ENCODE measurements around the gene DOC2B.
"Not testable (repeated sequence)": the region's sequence is repeated elsewhere in the genome, so short reads cannot be mapped to it uniquely, and the experiment has no call there.

DOC2B gene

DNA sequence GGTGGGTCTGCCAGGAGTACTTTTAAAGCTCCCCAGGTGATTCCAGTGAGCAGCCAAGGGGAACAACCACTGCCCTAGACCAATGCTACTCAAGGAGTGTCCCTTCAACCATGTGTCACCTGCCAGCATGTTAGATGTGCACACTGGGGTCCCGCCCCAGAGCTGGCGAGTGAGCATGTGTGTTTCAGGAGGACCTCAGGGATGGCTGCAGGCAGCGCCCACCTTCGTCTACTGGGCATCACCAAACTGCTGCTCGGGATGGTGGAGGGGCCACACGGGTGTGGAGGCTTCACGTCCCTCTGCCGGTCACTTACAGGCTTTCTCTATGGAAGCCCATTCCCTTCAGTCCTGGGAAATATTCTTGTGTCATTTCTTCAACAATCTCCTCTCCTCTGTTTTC is 29.0 kb upstream of the DOC2B start:
- DNase-seq (ENCODE audit: low spot score) = no peak

DNA sequence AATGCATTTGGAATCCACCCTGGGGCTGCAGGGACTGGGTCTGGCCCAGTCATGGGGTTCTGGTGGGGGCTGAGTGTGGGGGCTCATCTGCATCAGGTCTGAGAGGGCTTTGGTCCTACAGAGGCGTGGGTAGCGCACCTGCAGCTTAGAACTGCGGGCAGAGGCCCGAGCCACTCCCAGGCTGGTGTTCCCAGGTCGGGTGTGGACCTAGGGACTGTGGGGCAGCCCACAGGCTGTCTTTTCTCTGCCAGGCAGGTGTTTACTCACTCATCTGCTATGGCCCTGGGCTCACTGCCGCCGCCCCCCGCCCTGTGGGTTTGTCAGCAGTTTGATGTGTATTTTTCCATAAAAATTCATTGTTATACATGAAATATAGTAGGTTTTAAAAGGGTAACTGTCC is 27.0 kb upstream of the DOC2B start:
- DNase-seq (ENCODE audit: low spot score) = no peak

DNA sequence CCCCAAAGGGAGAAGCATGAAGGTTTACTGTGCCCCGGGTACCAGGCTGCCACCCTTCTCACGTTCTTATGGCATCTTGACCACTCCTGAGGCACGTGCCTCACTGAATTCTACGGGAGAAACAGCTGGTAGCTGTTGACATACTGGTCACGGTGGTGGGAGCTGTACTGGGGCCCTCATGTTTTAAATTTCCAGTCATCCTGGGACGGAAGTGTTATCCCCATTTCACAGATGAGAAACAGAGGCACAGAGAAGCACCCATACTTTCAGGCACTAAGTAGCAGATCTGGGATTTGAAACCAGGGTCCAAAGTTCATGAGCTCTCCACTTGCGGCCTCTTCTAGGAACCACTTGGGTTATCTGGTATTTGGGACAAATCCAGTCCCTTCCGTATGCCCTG is 26.3 kb upstream of the DOC2B start:
- DNase-seq (ENCODE audit: low spot score) = no peak

DNA sequence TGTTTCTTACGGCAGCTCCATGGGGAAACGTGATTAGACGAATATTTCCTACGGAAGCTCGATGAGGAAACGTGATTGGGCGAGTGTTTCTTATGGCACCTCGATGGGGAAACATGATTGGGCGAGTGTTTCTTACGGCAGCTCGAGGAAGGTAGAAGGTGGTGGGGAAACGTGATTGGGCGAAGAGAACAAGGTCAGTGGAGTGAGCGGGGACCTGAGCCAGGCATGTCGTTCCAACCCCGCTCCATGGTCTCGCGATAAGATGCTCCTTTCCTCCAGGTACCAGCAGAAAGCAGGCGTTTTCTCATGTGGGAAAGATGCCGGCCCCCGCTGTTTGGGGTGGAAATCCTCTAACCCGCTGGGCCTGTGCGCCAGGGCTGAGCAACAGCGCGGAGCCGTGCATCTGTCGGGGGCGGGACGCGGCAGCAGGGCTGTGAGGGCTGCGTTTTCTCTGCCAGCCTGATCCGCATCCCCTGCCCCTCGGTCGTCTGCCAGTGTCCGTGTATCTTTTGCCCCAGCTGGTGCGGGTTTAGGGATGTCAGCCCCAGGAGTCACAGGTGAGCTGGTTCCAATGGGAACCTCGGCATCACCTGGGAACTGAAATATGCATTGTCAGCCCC is 25.6 kb upstream of the DOC2B start:
- no peak for DNase-seq (ENCODE audit: low spot score)

DNA sequence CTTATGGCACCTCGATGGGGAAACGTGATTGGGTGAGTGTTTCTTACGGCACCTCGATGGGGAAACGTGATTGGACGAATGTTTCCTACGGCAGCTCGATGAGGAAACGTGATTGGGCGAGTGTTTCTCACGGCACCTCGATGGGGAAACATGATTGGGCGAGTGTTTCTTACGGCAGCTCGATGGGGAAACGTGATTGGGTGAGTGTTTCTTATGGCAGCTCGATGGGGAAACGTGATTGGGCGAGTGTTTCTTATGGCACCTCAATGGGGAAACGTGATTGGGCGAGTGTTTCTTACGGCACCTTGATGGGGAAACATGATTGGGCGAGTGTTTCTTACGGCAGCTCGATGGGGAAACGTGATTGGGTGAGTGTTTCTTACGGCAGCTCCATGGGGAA is 25.0 kb upstream of the DOC2B start:
- not testable (repeated sequence) for DNase-seq (ENCODE audit: low spot score)

DNA sequence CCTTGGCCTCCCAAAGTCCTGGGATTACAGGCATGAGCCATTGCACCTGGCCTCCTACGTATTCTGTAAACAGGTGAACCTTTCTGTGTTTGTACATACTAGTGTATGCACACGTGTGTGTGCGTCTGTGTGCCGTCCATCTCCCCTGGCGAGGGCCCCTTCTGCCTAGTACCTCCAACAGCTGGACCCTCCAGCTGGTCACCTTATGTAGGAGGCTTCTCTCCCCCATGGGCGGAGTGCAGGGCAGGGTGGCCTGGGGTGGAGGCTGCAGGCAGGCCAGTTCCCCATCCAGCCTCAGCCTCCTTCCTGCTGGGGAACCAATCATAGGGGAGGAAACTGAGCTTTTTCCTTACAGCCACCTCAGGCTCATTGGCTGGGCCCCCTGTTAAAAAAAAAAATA is 24.4 kb upstream of the DOC2B start:
- DNase-seq (ENCODE audit: low spot score) = no peak

DNA sequence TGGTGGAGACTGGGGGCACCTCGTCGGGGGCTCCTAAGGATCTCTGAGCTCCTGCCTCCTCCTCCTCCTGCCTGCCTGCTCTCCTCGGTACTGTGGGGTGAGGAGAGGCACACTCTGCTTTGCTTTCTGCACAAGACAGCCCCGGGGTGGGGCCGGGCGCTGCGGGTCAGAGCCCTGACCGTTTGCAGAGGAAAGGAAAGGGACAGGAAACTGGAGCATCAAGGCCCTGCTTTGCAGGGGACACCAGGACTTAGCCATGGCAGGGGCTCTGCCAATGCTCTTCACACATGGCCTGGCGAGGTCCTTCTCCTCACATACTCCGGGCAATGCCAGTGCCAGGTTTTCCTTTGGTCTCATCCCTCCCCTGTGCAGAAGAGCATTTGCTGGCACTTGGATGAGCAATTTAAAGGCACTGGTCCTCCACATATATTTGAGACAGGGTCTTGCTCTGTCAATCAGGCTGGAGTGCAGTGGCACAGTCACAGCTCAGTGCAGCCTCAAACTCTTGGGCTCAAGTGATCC is 23.8 kb upstream of the DOC2B start:
- DNase-seq (ENCODE audit: low spot score) = no peak

DNA sequence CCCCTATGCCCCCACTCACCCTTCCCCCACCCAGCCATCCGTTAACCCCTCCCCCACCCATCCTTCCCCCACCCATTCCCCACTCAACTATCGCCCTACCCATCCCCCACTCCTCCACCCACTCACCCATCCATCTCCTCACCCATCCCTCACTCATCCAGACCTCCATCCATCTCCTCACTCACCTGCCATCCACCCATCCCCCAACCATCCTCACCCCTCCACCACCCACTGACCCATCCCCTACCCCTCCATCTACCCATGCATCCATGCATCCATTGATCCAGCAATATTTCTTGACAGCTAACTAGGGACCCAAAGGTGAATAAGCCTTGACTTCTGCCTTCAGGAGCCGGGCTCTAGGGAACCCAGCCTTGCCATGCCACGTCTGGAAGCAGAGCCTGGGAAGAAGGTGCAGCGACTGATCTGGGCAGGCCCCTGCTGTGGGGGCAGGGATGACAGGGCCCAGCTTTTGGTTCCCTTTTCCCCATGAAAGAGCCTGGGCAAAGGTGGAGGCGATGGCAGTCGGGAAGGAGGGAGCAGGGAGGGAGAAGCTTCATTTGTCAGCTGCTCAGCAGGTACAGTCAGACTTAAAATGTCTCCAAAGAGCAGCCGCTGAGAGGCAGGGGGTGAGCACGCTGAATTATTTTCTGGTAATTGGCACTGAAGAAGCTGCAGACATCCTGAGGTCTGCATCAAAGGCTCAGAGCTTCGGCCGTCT is 23.1 kb upstream of the DOC2B start:
- DNase-seq (ENCODE audit: low spot score) = no peak

DNA sequence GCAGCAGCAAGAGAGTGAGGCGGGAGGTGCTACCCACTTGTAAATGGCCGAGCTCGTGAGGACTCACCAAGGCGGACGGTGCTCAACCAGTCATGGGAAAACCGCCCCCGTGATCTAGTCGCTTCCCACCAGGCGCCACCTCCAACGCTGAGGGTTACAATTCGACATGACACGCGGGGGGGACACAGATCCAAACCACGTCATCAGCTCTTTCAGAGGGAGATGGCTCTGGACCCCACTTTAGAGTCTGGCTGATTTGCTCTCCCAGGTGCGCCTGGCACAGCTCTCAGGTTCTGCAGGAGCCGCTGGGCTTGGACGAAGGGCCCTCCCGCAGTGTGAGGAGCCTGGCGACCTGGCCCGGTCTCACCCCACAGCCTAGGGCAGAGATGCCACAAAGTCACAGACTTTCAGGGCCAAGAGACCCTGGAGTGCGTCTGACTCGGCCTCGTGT is 21.1 kb upstream of the DOC2B start:
- no peak for DNase-seq (ENCODE audit: low spot score)

DNA sequence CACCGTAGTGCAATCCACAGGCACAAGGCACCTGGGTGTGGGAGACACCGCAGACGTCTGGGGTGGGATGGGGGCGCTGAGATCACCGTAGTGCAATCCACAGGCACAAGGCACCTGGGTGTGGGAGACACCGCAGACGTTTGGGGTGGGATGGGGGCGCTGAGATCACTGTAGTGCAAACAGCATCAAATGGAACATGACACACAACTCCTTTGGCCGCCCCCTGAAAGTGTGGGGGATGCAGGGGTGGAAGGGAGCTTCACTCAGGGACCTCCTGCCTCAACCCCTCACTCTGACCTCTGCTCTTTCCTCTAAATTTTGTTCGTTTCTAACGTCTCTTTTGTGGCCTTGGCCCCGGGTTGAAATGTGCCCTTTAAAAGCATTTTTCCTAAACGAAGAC is 20.3 kb upstream of the DOC2B start:
- not testable (repeated sequence) for DNase-seq (ENCODE audit: low spot score)

DNA sequence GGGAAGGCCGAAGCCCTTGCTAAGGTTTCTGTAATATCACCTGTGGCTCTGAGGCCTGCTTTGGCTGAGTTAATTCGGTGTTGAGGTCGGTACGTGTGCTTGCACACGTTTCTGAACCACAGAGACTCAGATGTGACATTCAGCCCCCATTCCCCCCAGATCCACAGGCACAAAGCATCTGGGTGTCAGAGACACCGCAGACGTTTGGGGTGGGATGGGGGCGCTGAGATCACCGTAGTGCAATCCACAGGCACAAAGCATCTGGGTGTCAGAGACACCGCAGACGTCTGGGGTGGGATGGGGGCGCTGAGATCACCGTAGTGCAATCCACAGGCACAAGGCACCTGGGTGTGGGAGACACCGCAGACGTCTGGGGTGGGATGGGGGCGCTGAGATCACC is 19.8 kb upstream of the DOC2B start:
- DNase-seq (ENCODE audit: low spot score) = not testable (repeated sequence)

DNA sequence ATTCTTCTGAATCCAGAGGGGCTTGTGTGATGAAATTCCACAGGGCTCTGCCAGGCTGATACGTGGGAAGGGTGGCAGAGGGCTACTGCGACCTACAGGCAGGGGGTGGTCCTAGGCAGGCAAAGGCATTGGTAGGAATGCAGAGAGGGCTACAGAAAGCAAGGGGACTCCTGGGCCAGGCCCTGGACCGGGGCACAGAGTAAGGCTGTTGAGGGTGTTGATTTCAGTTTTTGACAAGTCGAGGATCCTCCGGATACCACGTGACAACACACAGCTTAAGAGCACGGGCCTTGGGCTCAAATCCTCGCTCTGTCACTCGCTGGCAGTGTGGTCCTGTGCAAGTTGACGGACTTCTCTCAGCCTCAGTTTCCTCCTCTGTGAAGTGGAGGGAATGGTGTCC is 19.1 kb upstream of the DOC2B start:
- DNase-seq (ENCODE audit: low spot score) = no peak

DNA sequence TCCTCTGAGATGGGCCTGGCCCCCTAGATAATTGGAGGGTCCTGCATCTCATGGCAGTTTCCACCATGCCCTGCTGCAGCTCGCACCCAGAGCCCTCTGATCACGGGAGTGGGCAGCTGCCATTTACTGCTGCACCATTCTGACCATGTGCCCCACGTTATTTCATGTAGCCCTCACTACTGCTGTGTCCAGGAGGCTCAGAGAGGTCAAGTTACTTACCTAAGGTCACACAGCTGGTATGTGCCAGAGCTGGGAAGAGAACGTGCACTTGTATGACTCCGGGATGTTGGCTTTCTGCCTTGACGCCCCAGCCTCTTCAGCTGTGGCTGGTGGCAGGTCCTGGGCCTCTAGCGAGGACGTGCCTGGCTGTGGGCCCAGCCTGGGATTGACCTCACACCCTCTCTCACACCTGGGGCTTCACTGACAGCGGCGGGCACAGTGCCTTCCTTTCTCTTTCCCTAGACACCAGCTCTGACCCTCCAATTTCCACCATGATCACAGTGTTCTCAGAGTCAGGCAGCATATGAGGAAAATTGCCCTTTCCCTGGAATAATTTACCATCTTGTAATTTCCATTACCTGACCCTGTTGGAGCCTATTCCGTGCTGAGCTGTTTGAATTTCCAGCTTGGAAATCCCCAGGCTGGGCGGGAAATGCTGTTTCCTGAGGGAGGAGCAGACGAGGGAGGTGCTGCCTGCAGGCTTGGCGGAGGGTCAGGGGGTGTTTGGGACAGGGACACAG is 18.5 kb upstream of the DOC2B start:
- no peak for DNase-seq (ENCODE audit: low spot score)

DNA sequence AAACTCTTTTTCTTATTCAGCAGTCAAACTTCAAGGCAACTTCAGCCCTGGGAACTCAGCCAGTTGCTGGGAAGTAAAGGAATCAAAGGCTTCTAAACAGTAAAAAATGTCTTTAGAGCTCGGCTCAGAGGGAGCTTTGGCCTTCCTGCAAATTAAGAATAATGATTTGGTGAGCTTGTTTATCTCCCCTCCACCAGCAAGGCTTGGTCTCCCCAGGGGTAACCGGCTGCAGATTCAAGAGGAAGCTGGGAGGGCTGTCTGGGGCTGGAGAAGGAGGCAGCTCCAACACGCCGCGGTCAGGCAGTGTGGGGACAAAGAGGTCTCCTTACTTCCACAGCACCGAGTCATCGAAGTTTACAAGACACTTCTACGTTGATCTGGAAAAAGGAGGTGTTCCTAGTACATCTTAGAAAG is 17.7 kb upstream of the DOC2B start:
- no peak for DNase-seq (ENCODE audit: low spot score)

DNA sequence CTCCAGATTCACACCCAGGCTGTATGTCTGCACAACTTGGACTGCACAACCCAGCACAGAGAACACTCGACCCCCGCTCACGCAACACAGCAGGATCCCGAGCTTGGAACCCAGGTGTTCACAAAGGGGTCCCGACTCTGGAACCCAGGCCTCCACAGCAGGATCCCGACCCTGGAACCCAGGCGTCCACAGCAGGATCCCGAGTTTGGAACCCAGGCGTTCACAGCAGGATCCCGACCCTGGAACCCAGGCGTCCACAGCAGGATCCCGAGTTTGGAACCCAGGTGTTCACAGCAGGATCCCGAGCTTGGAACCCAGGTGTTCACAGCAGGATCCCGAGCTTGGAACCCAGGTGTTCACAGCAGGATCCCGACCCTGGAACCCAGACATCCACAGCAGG is 16.8 kb upstream of the DOC2B start:
- DNase-seq (ENCODE audit: low spot score) = not testable (repeated sequence)

DNA sequence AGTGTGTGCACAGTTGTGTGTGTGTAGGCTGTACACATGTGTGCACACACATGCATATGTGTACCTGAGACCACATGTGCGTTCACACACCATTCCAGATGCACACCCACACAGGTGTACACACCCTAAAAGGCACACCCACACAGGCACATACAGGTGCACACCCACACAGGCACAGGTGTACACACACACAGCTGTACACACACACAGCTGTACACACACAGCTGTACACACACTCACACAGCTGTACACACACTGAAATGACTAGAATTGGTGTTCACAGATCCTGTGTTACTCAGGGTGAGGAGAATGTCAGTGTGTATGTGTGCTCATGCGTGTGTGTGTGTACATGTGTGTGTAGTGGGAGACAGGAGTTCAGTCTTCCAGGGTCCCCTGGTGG is 15.9 kb upstream of the DOC2B start:
- DNase-seq (ENCODE audit: low spot score) = no peak

DNA sequence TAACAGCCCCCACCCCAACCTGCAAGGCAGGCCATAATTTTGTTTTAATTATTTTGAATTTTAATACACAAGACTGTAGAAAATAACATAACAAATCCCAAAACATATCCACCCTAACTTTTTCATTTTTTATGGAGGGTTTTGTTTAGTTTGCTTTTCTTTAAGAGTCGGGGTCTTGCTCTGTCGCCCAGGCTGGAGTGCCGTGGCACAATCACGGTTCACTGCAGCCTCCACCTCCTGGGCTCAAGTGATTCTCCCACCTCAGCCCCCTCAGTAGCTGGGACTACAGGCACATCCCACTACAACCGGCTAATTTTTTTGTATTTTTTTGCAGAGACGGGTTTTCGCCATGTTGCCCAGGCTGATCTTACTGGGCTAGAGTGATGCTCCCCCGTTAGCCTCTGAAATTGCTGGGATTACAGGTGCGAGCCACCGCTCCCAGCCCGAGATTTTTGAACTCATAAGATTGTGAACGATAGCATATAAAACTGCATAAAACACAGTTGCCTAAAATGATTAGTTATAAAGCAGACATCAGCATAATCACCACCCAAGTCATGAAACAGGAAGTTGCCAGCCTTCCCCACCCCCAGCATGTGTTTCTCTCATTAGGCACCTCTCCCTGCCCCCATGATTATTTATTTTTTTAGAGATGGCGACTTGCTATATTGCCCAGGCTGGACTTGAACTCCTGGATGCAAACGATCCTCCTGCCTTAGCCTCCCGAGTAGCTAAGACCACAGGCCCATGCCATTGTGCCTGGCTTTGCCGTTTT is 13.6 kb upstream of the DOC2B start:
- no peak for DNase-seq (ENCODE audit: low spot score)

DNA sequence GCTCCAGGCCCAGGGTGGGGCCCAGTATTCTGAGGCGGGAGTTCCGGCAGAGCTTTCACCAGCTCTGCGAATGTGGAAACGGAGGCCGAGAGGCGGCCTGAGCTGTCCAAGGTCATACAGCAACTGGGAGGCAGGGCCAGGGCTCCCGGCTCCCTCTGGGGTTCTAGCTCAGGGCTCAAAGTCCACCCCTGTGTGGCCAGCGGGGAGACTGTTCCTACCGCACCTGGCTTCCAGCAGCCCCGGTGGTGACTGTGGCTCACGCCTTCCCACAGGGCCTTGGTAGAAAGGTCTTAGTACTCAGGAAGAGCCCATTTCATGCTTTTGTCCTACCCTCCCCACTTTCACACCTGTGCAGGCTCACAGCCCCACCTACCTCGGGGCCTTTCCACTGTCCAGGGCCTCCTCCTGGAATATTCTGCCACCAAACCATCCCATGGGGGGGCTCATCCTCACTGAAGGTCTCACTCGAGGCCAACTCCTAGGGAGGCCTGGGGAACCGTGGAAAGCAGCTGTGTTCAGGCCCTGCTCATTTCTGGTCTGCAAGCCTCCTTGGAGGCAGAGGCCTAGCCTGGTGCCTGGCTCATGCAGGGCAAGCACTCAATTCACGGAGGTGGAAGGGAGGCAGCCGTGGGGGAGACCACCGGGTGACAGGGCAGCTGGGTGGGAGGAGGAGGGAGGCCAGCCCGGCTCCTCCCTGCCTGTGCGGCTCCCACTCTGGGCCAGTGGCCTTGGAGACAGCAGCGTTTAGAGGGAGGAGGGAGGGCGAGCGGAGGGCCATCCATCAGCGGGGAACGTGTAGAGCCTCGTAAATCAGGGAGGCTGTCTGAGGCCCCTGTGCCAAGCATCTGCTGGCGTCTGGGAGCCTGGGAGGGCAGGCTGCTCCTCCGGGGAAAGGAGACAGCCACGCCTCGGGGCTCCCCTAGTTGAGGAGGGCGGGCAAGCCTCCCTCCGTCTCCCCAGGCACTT is 12.7 kb upstream of the DOC2B start:
- no peak for DNase-seq (ENCODE audit: low spot score)

DNA sequence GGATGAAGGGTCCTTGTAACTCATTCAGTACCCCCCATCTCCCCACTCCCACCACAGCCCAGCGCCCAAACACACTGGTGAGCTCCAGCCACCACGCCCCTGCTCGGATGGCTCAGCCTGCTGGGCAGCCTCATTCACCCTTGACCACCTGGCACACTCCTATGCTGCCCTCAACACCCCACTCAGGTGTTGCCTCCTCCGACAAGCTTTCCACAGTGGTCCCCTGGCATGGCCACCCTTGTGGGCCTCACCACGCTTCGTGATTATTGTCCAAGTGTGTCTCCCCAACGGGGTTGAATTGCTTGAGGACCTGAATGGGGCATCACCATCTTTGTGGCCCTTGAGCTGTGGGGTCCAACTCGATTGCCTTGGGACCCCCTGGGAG is 12.0 kb upstream of the DOC2B start:
- no peak for DNase-seq (ENCODE audit: low spot score)

DNA sequence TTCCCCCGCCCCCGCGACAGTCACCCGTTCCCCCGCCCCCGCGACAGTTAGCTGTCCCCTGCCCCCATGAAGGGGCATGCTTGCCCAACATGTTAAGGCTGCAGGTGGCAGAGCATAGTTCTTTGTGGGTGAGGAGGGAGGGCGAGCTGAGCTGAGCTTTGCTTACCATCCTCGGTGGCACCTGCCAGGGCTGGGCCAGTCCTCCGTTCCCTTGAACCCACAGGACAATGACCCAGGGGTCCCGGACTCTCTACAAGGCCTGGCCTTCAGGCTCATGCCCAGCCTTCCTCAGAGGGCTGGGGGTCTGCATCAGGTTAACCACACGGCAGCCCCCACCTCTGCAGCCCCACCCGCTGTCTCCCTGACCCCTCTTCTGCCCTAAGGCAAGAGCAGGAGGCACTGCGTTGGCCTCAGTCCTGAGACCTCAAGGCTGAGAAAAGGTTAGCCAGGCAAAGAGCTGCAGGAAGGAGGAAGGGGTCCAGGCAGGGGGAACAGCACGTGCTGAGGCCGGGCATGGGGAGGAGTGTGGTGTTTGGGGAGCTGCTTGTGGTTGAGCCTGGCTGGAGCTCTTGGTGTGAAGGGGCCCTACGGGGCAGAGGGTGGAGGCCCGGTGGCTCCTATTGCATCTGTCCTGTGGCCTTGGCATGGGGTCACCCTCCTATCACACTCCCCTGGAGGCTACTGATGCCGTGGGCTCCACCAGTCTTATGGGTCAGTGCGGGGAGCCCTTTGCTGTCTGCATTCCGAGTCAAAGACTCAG is 11.4 kb upstream of the DOC2B start:
- DNase-seq (ENCODE audit: low spot score) = no peak

Data from activated CD4-positive, alpha-beta T cell treated with anti-CD3 and anti-CD28 coated beads, Interleukin-2, Interleukin-4, amounts not matched to agents 100 ng/mL and 50 ng/mL, durations not matched to agents 16 hours and 8 hours (primary cell).